ENCODE measurements around the gene QSER1. TPM values are rescaled to one million over a fixed set of nuclear protein-coding genes. Genes with fewer than 3 reads are reported as not detected.

The QSER1 gene
- total RNA-seq, 1 experiment from 2014 or later, result 54.8 TPM

DNA sequence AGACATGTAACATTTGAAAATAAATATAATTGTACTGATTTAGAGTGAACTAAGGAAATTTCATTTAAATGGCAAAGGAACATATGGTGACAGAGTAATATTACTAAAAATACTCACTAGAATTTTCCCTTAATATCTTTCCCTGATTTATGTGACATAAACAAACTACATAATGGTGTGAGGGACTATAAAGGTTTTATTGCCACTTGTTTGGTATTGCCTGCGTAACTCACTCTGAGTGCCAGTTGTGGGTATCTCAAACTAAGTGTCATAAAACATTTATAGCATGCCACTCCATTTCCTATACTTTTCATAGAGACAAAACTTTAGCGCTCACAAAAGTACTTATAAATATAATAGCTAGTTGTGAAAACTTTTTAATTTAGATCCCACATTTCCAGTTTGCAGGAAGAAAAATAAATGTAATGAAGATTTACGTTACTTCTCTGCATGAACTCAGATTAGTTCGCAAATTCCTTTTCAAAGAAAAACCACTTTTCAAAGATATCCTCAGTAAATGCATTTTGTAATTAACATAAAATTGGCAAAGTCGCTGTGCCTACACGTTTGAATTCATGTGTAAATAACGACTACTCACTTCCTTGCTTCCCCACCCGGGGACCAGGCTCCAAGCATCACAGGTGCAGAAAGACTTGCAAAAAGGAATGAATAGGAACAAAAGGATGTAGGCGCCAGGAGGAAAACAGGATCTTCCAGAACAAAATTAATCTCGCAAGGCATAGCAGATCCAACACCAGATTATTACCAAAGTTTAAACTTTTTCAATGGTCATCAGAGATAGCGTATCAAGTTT is 1.6 kb upstream of the QSER1 start:
- no peaks in the 10 kb centered on the region for H3K27me3 Mint-ChIP-seq (ENCODE audit: unreplicated experiment)
- CTCF ChIA-PET, result no interaction called here
- BruUV-seq (replicated peaks), result no TSS peak
- no peaks in the 10 kb centered on the region for H3K4me1 Mint-ChIP-seq (ENCODE audit: low read depth, unreplicated experiment)
- peak overlapping the region; percentile 95 for H3K4me3 Mint-ChIP-seq (ENCODE audit: low read depth, unreplicated experiment)
- peak overlapping the region; percentile 96 for H3K27ac Mint-ChIP-seq (ENCODE audit: unreplicated experiment)
- TF ChIP-seq, protein P1, sequence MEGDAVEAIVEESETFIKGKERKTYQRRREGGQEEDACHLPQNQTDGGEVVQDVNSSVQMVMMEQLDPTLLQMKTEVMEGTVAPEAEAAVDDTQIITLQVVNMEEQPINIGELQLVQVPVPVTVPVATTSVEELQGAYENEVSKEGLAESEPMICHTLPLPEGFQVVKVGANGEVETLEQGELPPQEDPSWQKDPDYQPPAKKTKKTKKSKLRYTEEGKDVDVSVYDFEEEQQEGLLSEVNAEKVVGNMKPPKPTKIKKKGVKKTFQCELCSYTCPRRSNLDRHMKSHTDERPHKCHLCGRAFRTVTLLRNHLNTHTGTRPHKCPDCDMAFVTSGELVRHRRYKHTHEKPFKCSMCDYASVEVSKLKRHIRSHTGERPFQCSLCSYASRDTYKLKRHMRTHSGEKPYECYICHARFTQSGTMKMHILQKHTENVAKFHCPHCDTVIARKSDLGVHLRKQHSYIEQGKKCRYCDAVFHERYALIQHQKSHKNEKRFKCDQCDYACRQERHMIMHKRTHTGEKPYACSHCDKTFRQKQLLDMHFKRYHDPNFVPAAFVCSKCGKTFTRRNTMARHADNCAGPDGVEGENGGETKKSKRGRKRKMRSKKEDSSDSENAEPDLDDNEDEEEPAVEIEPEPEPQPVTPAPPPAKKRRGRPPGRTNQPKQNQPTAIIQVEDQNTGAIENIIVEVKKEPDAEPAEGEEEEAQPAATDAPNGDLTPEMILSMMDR (IDR thresholded peaks at IDR 0.05; ENCODE audit: unreplicated experiment), result no peak
- DNase-seq, result no peak
- H3K9me3 Mint-ChIP-seq (ENCODE audit: low read depth, unreplicated experiment), result no peaks in the 10 kb centered on the region
- peaks cover 28% of the 10 kb centered on the region for H3K36me3 Mint-ChIP-seq (ENCODE audit: insufficient read depth, unreplicated experiment)
- intact Hi-C loops (cut with micrococcal nuclease; ENCODE audit: unreplicated experiment), result loop anchor here (5.0 to 10.0 kb wide), 2 partner anchors 69 to 174 kb away; no protein-coding TSS in a partner anchor

DNA sequence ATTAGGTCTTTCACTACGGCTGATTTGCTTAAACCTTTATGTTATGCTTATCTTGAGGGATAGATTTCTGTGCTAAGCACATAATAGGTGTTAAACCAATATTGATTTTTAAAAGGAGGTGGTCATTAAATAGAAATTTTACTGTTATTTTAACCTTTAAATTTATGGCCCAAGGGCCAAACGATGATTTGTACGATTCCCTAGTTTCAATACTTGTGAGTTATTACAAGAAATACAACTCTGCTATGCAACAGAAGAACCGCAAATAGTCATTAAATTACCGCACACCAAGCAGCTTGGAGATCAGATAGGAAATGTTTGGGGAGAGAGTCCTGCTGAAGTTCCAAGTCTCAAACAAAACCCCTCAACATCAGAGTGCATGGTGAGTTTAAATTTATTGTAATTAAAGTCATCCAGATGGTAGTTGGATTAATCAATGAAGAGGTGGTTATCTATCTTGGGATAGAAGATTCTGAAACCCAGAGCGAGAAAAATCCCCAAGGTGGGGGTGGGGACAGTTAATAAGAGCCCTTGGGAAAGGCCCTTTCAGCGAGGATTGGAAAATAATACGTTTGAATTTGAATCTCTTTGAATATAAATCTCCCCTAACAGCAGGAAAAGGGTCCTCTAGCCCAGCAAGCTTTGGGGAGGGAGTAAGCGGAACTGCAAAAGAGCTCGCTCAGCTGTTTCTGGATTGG is 805 bp upstream of the QSER1 start:
- Mint-ChIP-seq H3K4me1 (ENCODE audit: low read depth, unreplicated experiment) (no peaks in the 10 kb centered on the region), H3K9me3 (ENCODE audit: low read depth, unreplicated experiment) (no peaks in the 10 kb centered on the region), H3K27me3 (ENCODE audit: unreplicated experiment) (no peaks in the 10 kb centered on the region), H3K27ac (ENCODE audit: unreplicated experiment) (peak overlapping the region; percentile 96), H3K36me3 (ENCODE audit: insufficient read depth, unreplicated experiment) (peaks cover 28% of the 10 kb centered on the region), H3K4me3 (ENCODE audit: low read depth, unreplicated experiment) (peak overlapping the region; percentile 95)
- CTCF ChIA-PET, result interaction anchor here (0.5 to 1.4 kb wide), 4 partner anchors 18 to 86 kb away, joined by 3 to 5 read pairs (median 3); no protein-coding TSS in a partner anchor
- no peak for DNase-seq
- intact Hi-C loops (cut with micrococcal nuclease; ENCODE audit: unreplicated experiment), result loop anchor here (5.0 to 10.0 kb wide), 2 partner anchors 70 to 173 kb away; no protein-coding TSS in a partner anchor
- TF ChIP-seq, protein P1 (IDR thresholded peaks at IDR 0.05; ENCODE audit: unreplicated experiment), result no peak
- BruUV-seq (replicated peaks), result TSS peak; percentile 64

DNA sequence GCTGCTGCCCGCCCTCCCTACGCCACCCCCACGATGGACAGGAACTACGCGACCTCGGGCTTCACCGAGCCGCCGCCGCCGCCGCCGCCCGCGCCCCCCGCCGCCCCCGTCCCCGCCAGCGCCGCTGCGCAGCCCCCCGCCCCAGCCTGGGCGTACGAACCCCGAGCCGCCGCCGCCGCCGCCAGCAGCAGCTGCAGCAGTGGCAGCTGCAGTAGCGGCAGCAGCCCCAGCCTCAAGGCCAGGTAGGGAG is 407 bp downstream of the QSER1 start:
- H3K27me3 Mint-ChIP-seq (ENCODE audit: unreplicated experiment), result no peaks in the 10 kb centered on the region

More for the DNA sequence above, 407 bp downstream of the QSER1 start:
- Mint-ChIP-seq H3K36me3 (ENCODE audit: insufficient read depth, unreplicated experiment) (peaks cover 28% of the 10 kb centered on the region), H3K4me1 (ENCODE audit: low read depth, unreplicated experiment) (peaks cover 10% of the 10 kb centered on the region), H3K9me3 (ENCODE audit: low read depth, unreplicated experiment) (no peaks in the 10 kb centered on the region), H3K27ac (ENCODE audit: unreplicated experiment) (peak overlapping the region; percentile 91), H3K4me3 (ENCODE audit: low read depth, unreplicated experiment) (peak overlapping the region; percentile 95)
- TF ChIP-seq, protein P1 (IDR thresholded peaks at IDR 0.05; ENCODE audit: unreplicated experiment), result no peak
- no TSS peak for BruUV-seq (replicated peaks)
- intact Hi-C loops (cut with micrococcal nuclease; ENCODE audit: unreplicated experiment), result loop anchor here (5.0 to 10.0 kb wide), 2 partner anchors 71 to 172 kb away; no protein-coding TSS in a partner anchor
- DNase-seq, result no peak
- CTCF ChIA-PET, result interaction anchor here (1.4 kb wide), 1 partner anchor 17 kb away, joined by 3 read pairs; no protein-coding TSS in a partner anchor
